Fibroblast of villous mesenchyme (primary cell): Measurements from ENCODE around the gene MTUS2. TPM values are rescaled to one million over a fixed set of nuclear protein-coding genes. Genes with fewer than 3 reads are reported as not detected.

ENCODE experiments used
- DNase-seq: peaks from one replicate; pipeline ENCODE4 v3.0.0-alpha.2; 2010; ENCODE audit warnings: low read depth
- H3K4me3 ChIP-seq: 2 replicates; pipeline ENCODE4 v1.5.1; 2011; ENCODE audit warnings: low read depth, mild to moderate bottlenecking, low read length
- CTCF ChIP-seq: IDR thresholded peaks from 2 replicates; pipeline ENCODE4 v1.5.1; 2012; ENCODE audit warnings: low read depth, mild to moderate bottlenecking, low read length; ENCODE audit not compliant: insufficient read depth
- total RNA-seq: library from RNA; depleted of rRNA; stranded (reverse); fragments of >200 nt; gene quantifications from 2 replicates; pipeline ENCODE4 v1.2.3, GENCODE V29; 2012

MTUS2 gene
- total RNA-seq, 1 donor, result 1.3 TPM

- DNase-seq, result peak; percentile 2
- H3K4me3 ChIP-seq, result no peak overlapping the region
- TF ChIP-seq CTCF, result no peak
Measured at GRCh38 chr13:28854657-28855056, 34.5 kb downstream of the MTUS2 start.

- DNase-seq, result no peak
- TF ChIP-seq CTCF, result no peak
- no peak overlapping the region for H3K4me3 ChIP-seq
Measured at GRCh38 chr13:28856287-28856686, 36.1 kb downstream of the MTUS2 start.

GRCh38 chr13:28859069-28859468 is 38.9 kb downstream of the MTUS2 start:
- no peak overlapping the region for H3K4me3 ChIP-seq
- DNase-seq, result no peak
- TF ChIP-seq CTCF, result no peak

- TF ChIP-seq CTCF, result no peak
Measured at GRCh38 chr13:28859717-28860116, 39.6 kb downstream of the MTUS2 start.

GRCh38 chr13:28864544-28864943 is 44.4 kb downstream of the MTUS2 start:
- H3K4me3 ChIP-seq, result no peak overlapping the region
- TF ChIP-seq CTCF, result no peak
- no peak for DNase-seq

More at GRCh38 chr13:28859717-28860116, 39.6 kb downstream of the MTUS2 start:
- no peak overlapping the region for H3K4me3 ChIP-seq
- no peak for DNase-seq

- DNase-seq, result no peak
- no peak overlapping the region for H3K4me3 ChIP-seq
- no peak for TF ChIP-seq CTCF
Measured at GRCh38 chr13:28865149-28865744, 45.1 kb downstream of the MTUS2 start.

- H3K4me3 ChIP-seq, result no peak overlapping the region
- TF ChIP-seq CTCF, result no peak
- no peak for DNase-seq
Measured at GRCh38 chr13:28865951-28866350, 45.8 kb downstream of the MTUS2 start.
